Adrenal gland (tissue), 5 donors: ENCODE measurements around the gene SPOCK2.

Source experiments
- CTCF ChIP-seq, 6 experiments: fragments of 450-650 bp in 4 of 6; fragments of 200-600 bp in 2 of 6; sonication (generic) in 1 of 6; IDR thresholded peaks; 1 replicate in 5 of 6; 2 replicates in 1 of 6; pipeline versions ENCODE4 v1.5.1 to v1.8.0; 2016 to 2021; ENCODE audit warnings: antibody characterized with exemption in 6 of 6, mild to moderate bottlenecking in 2 of 6, moderate library complexity in 1 of 6
- POLR2A ChIP-seq, 2 donors: fragments of 450-650 bp; IDR thresholded peaks; one replicate each; pipeline ENCODE4 v1.6.1; 2017; ENCODE audit warnings: antibody characterized with exemption in 2 of 2, mild to moderate bottlenecking in 2 of 2, moderate library complexity in 1 of 2
- donor health status: DM: no; HTN: no; CAD: no.

DNA sequence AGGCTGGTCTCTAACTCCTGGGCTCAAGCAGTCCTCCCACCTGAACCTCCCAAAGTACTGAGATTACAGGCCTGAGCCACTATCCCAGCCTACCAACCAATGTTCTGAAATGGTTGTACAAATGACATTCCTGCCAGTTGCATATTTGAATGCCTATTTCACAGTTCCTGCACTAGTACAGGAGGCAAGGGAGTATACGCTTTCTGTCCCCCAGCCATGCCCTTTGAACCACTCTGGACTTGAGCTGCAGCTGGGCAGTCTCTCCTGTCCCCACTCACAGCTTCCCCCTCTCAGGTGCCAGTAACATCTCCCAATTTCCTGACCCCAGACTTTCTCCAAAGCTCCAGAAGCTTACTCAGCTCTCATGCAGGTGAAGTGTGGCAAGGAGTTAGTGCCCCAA lies 58.9 kb downstream of the SPOCK2 start:
- TF ChIP-seq CTCF (IDR thresholded peaks at IDR 0.05) (no peak), POLR2A (IDR thresholded peaks at IDR 0.05) (no peak)
